22Rv1 (cell line): ENCODE data around the gene PXDN.

Experiments used
- H3K27ac ChIP-seq: fragments of 450-650 bp; 2 replicates; pipeline ENCODE4 v1.5.1; 2017
- ZFX ChIP-seq: fragments of 450-650 bp; IDR thresholded peaks from 2 replicates; pipeline ENCODE4 v1.6.1; 2017; ENCODE audit warnings: antibody characterized with exemption, borderline replicate concordance
- TF ChIP-seq, protein P1 (sequence below): fragments of 450-650 bp; IDR thresholded peaks from 2 replicates; pipeline ENCODE4 v1.5.1; 2017; ENCODE audit warnings: mild to moderate bottlenecking

The PXDN gene

DNA sequence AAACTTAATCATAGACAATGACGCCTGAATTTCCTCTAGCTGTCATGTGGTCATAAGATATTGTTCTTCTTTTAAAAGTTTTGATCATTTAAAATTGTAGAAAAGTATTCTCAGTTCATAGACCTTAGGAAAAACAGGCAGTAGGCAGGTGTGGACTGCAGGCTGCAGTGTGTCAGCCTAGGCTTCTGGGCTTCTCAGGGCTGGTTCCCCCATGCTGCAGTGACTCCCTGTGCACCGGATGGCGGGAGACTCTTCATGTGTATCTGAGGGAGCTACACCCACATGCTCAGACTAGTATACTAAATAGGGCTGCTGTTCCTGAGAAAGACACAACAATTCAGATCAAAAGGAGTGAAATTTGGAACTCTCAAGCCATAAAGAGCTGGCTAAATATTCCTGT lies 72.4 kb downstream of the PXDN start:
- TF ChIP-seq ZFX: no peak
- TF ChIP-seq, protein P1, sequence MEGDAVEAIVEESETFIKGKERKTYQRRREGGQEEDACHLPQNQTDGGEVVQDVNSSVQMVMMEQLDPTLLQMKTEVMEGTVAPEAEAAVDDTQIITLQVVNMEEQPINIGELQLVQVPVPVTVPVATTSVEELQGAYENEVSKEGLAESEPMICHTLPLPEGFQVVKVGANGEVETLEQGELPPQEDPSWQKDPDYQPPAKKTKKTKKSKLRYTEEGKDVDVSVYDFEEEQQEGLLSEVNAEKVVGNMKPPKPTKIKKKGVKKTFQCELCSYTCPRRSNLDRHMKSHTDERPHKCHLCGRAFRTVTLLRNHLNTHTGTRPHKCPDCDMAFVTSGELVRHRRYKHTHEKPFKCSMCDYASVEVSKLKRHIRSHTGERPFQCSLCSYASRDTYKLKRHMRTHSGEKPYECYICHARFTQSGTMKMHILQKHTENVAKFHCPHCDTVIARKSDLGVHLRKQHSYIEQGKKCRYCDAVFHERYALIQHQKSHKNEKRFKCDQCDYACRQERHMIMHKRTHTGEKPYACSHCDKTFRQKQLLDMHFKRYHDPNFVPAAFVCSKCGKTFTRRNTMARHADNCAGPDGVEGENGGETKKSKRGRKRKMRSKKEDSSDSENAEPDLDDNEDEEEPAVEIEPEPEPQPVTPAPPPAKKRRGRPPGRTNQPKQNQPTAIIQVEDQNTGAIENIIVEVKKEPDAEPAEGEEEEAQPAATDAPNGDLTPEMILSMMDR: no peak
- H3K27ac ChIP-seq: no peak overlapping the region

DNA sequence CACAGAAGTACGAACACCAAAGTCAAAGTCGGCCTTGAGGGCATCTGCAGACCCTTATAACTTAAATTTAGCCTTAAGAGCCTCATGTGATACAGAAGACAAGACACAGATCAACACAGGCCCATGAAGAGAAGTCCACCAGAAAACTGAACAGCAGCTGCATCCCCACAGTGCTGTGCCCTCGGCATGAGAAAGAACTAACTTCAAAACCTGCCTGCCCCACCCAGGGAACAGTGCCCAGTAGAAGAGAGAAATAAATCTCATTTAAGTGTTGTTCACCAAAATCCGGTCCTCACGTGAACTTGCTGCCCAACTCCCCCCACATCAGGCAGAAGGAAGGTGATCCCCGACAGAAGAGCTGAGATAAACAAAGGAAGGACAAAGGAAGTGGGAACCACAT lies 73.7 kb downstream of the PXDN start:
- H3K27ac ChIP-seq: no peak overlapping the region
- TF ChIP-seq ZFX: no peak
- TF ChIP-seq, protein P1: no peak

DNA sequence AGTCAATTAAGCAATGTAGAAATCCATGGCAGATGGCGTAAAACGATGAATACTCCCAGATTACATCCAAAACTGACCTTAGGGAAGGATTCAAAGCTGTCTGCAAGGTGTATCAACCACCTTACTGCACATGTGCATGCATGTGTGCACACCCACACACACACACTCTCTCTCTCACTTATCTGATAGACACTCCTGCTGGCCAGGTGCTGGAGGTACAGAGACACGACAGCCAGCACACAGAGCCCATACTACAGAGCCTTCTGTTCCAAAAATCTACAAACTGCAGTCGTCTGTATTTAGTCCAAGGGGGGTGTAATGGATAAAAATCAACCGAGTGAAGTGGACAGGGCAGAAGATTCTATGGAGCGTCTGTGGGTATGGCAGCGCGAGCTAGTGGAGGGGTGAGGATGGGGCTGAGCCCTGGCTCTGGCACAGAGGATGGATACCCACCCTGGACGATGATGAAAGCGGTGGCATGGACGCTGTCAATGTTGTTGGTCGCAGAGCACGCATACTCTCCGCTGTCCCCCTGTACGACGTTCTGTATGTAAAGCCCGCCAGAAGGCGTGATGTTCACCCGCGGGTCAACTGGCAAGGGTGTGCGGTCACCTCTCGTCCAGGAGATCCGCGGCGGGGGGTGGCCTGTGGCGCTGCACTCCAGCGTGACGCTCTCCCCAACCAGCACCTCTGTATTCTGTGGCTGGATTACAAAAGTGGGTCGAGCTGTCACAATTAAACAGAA lies 78.4 kb downstream of the PXDN start:
- H3K27ac ChIP-seq: no peak overlapping the region

DNA sequence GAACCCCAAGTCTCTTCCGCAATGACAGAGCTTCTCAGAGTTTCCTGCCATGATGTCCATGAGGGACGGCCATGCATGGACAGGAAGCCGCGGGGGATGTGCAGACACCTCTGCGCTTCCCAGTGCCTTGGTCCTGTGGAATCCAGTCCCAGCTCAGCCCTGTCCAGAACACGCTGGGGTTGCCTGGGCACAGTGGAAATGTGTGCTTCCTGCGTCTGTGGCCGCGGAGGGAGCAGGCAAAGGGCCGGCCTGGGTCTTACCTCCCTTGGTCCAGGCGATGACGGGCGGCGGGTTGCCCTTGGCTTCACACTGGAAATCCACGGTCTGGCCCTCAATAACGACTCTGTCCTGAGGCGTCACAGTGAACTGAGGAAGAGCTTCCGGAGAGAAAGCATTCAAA lies 79.6 kb downstream of the PXDN start:
- TF ChIP-seq, protein P1: no peak
- no peak for TF ChIP-seq ZFX
- H3K27ac ChIP-seq: no peak overlapping the region

More for the DNA sequence above, 78.4 kb downstream of the PXDN start:
- TF ChIP-seq, protein P1: no peak
- TF ChIP-seq ZFX: no peak

DNA sequence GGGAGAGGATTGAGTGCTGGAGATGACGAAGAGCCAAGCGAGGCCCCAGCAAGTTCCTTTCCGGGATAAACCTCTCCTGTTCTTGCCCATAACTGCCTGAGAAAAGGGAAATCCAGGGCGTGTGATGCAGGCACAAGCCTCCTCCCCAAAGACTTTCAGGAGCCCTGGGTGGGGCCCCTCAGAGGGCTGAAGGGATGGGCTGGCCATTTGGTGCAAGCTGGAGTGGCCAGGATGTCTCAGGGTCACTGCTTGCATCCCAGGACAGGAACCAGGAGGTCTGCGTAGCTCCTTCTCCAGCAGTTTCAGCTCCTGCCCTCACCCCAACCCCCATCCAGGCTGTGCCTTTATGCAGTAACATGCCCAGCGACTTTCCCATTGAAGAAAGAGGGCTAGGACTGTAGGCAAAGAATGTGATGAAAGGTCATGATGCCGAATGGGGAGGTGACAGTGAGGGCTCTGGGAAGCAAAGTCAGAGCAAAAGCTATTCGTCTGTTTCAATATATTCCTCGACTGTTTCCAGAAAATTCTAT lies 80.2 kb downstream of the PXDN start:
- H3K27ac ChIP-seq: no peak overlapping the region
- TF ChIP-seq, protein P1: no peak
- TF ChIP-seq ZFX: no peak

DNA sequence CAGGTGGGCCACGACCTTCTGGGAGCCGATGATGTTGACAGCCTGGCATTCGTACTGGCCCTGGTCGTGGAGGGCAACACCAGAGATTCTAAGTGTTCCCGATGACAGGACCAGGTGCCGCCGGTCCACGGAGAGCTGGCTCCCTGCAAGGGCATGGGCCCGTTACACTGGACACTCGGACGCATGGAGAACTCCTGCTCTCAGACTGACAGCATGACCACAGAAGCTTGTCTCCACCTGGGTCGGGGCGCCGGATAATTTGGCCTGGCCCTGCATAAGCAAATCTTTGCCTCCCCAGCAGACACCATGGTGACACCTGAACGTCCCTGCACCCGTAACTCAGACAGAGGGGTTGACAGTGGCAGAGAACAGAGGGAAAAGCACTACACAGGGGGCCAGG lies 80.7 kb downstream of the PXDN start:
- no peak overlapping the region for H3K27ac ChIP-seq
- TF ChIP-seq, protein P1: no peak
- no peak for TF ChIP-seq ZFX

DNA sequence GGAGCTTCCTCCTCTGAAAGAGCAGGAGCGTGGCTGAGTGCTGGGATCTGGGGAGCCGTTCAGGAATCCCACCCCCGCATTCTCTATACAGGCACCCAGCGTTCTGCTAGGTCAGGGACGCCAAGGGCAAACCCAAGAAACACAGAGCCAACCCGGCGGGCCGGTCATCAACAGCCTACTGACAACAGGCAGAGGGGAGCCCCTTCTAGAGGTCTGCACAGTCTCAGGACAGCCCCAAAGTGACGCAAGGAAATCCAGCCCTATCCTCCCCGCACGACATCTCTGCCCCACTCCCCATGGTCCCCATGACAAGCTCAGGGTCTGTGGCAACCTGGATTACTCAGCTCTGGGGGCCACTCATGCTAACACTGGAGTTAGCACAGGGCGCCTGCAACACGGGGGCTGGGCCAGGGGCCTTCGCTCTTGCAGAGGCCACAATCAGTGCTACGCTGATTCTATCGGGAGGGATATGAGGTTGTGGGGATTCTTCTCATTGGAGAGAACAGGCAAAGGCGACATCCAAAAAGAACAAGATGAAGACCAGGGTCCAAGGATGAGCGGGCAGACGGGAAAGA lies 81.6 kb downstream of the PXDN start:
- TF ChIP-seq, protein P1: no peak
- no peak for TF ChIP-seq ZFX
- no peak overlapping the region for H3K27ac ChIP-seq
